ENCODE data around the gene KIRREL3.

DNA sequence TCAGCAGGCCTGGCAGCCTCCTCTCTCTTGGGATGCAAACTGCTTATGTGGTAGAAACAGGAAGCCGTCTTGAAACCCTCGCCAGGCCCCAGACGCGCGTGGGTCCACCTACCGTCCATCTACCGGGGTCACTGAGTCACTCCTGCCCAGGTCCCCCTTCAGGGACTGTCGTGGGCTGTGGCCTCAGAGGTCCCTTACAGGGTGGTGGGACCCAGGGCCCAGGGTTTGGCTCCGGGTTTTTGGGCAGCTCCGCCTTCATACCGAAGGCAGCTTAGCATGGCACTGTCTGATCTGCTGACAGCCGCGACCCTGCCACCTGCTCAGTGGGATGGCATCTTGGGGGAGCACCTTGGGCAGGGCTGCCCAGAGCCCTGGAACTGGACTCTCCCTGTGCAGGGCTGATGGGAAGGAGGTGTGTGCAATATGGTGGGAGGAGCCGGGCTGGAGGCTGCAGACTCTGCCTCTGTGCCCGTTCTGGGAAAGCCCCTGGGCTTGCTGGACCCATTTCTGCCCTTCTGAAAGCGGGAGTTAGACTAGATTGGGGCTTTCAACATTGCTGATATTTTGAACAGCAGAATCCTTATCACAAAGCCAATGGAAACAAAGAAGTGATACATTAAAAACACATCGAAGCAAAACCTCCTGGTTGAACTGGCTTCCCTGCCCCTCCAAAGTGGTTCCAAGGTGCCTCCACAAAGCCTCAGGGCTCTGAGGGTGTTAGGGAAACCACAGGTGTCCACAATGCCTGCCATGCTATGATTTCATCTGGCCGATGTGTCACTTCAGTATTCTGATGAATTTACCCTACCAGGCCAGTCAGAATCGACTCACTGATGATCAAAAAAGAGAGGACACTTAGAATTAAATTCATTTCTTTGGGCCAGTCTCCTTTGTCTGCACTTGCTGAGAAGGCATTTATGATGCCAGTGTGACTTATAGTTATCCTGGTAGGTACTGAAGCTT lies 316.5 kb downstream of the KIRREL3 start:
- TF ChIP-seq POLR2A (IDR thresholded peaks at IDR 0.05) = no peak
- TF ChIP-seq, protein P1, sequence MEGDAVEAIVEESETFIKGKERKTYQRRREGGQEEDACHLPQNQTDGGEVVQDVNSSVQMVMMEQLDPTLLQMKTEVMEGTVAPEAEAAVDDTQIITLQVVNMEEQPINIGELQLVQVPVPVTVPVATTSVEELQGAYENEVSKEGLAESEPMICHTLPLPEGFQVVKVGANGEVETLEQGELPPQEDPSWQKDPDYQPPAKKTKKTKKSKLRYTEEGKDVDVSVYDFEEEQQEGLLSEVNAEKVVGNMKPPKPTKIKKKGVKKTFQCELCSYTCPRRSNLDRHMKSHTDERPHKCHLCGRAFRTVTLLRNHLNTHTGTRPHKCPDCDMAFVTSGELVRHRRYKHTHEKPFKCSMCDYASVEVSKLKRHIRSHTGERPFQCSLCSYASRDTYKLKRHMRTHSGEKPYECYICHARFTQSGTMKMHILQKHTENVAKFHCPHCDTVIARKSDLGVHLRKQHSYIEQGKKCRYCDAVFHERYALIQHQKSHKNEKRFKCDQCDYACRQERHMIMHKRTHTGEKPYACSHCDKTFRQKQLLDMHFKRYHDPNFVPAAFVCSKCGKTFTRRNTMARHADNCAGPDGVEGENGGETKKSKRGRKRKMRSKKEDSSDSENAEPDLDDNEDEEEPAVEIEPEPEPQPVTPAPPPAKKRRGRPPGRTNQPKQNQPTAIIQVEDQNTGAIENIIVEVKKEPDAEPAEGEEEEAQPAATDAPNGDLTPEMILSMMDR (IDR thresholded peaks at IDR 0.05) = no peak

All from esophagus squamous epithelium (tissue), 4 donors.